D721Med (cell line): ENCODE results near the gene GAS6.

Source experiments
- DNase-seq: peaks from one replicate; pipeline ENCODE4 v3.0.0; 2011; ENCODE audit warnings: low spot score; ENCODE audit not compliant: insufficient read length
- FAIRE-seq: peaks from 2 replicates; lab custom pipeline; 2011; peaks lifted over from hg19 to GRCh38; lab: Jason Lieb, UNC
- TF ChIP-seq, protein P1 (sequence below): IDR thresholded peaks from 2 replicates; pipeline ENCODE4 v1.5.1; 2012; ENCODE audit warnings: mild to moderate bottlenecking, control low read depth; ENCODE audit not compliant: insufficient read depth; ENCODE audit errors: missing control alignments

Gene GAS6

DNA sequence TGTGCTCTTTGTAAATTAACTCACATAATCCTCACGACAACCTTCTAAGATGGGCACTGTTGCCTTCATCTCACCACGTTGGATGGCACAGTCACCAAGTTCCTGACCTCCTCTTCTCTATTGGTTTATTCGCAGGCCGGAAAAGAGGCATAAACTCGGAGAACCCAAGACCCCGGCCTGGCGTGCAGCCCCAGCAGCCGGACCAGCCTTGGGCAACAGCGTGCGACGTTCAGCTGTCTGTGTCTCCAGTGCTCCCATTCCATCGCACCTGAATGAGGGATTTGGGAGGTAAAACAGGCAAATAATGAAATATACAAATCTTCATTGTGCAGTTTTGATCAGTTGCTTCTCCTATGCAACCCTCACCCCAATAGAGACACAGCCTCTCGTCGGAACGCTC is 34.5 kb upstream of the GAS6 start:
- FAIRE-seq (no peak), DNase-seq (no peak)
- TF ChIP-seq, protein P1, sequence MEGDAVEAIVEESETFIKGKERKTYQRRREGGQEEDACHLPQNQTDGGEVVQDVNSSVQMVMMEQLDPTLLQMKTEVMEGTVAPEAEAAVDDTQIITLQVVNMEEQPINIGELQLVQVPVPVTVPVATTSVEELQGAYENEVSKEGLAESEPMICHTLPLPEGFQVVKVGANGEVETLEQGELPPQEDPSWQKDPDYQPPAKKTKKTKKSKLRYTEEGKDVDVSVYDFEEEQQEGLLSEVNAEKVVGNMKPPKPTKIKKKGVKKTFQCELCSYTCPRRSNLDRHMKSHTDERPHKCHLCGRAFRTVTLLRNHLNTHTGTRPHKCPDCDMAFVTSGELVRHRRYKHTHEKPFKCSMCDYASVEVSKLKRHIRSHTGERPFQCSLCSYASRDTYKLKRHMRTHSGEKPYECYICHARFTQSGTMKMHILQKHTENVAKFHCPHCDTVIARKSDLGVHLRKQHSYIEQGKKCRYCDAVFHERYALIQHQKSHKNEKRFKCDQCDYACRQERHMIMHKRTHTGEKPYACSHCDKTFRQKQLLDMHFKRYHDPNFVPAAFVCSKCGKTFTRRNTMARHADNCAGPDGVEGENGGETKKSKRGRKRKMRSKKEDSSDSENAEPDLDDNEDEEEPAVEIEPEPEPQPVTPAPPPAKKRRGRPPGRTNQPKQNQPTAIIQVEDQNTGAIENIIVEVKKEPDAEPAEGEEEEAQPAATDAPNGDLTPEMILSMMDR, result no peak

GRCh38 chr13:113897966-113898365 is 34.1 kb upstream of the GAS6 start:
- no peak for FAIRE-seq
- no peak for DNase-seq
- TF ChIP-seq, protein P1, result no peak

- FAIRE-seq (no peak), DNase-seq (no peak)
- TF ChIP-seq, protein P1, result no peak
These were observed 33.3 kb upstream of the GAS6 start for GRCh38 chr13:113897161-113897560.

- TF ChIP-seq, protein P1, result no peak
- no peak for DNase-seq
- no peak for FAIRE-seq
These were observed 31.6 kb upstream of the GAS6 start for GRCh38 chr13:113895436-113895835.

GRCh38 chr13:113890774-113891480 is 27.1 kb upstream of the GAS6 start:
- no peak for DNase-seq
- FAIRE-seq, result no peak
- TF ChIP-seq, protein P1, result no peak

- FAIRE-seq, result no peak
- TF ChIP-seq, protein P1, result no peak
- no peak for DNase-seq
These were observed 25.6 kb upstream of the GAS6 start for GRCh38 chr13:113889467-113889866.

GRCh38 chr13:113888701-113889330 is 24.9 kb upstream of the GAS6 start:
- TF ChIP-seq, protein P1, result no peak
- no peak for DNase-seq
- FAIRE-seq, result no peak
